Astrocyte (in vitro differentiated cells and primary cell): ENCODE results near the gene NEK3.
"Not testable (repeated sequence)": the region's sequence is repeated elsewhere in the genome, so short reads cannot be mapped to it uniquely, and the experiment has no call there.

Experiments used
- CTCF ChIP-seq: IDR thresholded peaks from 2 replicates; pipeline ENCODE4 v1.5.1; 2011; ENCODE audit warnings: low read depth, mild to moderate bottlenecking, inconsistent platforms, low read length, moderate library complexity; ENCODE audit not compliant: insufficient read depth
- EZH2 ChIP-seq: IDR thresholded peaks from 2 replicates; pipeline ENCODE4 v1.6.1; 2012; ENCODE audit warnings: mild to moderate bottlenecking, low read length, inconsistent platforms; ENCODE audit not compliant: insufficient read depth

GRCh38 chr13:52171686-52172085 is 12.3 kb upstream of the NEK3 start:
- TF ChIP-seq CTCF, EZH2: not testable (repeated sequence)
